GM19452 (cell line): ENCODE data around the gene KRTAP10-3.
"Not testable (repeated sequence)": the region's sequence is repeated elsewhere in the genome, so short reads cannot be mapped to it uniquely, and the experiment has no call there.

Source experiments
- ATAC-seq: cut with Tn5 transposase; IDR thresholded peaks from one replicate; pipeline ENCODE4 v1.9.1; 2021; ENCODE audit not compliant: unreplicated experiment

Gene KRTAP10-3

DNA sequence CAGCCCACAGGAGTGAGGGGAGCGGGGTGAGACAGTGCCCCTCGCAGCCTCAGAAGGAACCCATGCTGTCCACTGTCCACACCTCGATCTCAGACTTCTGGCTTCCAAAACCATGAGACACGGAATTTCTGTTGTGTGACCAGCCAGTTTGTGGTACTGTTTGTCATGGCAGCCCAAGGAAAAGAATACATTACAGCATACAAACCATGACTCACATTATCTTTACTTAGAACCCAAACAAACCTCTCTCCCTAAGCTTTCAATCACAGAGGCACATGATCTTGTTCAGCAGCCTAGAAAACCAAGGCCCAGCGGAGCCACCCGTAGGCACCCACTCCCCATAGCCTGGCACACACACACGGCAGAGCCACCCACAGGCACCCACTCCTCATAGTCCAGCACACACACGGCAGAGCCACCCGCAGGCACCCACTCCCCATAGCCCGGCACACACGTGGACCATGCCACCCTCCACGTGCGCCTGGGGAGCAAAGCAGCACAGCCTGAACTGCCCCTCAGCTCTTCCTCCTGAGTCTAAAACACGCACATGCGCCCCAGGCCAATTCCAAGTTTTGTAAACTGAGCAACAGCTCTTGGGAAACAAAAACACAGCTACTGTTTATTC is 14.5 kb upstream of the KRTAP10-3 start:
- ATAC-seq: no peak

DNA sequence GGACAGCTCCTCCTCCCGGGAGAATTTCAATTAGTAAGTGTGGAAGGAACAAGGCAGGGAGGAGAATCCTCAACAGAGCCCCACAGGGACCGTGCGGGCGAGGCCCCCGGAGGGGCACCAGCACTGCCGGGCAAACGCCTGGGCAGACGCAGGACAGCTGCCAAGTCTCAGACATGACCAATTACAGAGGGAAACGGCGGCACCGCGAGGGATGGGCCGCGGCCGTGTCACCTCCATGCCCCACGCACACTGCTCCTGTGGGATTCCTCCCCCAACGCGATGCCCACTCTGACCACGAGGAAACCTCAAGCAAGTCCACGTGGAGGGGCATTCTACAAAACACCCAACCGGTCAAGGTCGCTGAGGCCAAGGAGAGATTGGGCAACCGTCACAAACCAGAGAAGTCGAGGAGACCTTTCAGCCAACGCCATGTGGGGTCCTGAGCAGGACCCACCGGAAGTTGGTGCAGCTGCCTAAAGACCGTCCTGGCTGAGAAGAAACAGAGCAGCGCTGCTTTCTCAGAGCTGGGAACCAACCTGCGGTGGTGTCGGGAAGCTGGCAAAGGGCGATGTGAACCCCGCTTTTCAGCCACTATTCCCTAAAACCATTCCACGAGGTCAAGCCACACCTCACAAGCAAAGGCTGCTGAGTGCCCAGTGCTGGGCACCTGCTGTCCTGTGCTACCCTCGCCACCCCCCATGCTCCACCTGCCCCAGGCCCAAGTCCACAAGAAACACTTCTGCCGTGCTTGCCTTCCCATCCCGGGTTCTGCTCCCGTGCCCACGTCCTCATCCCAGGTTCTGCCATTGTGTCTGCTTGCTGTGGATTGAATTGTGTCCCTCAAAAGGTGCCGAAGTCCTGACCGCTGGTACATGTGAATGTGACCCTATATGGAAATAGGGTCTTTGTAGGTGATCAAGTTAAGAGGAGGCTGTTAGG is 13.5 kb upstream of the KRTAP10-3 start:
- ATAC-seq: no peak

DNA sequence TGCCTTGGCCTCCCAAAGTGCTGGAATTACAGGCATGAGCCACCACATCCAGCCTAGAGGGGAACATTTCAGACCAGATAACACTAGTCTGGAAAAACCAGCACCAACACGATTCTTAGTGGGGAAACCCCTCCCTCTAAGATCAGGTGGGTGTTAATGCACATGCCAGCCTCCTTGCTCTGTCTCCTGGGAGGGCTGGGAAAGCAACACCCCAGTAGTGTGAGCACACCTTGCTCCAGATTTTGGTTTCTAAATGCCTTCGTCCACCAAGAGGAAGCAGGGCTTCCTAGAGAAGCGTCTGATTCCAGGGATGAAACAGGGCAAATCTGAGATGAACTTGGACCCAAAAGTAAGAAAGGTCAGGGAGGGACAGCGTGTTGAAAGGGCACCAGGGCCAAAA is 12.7 kb upstream of the KRTAP10-3 start:
- no peak for ATAC-seq

DNA sequence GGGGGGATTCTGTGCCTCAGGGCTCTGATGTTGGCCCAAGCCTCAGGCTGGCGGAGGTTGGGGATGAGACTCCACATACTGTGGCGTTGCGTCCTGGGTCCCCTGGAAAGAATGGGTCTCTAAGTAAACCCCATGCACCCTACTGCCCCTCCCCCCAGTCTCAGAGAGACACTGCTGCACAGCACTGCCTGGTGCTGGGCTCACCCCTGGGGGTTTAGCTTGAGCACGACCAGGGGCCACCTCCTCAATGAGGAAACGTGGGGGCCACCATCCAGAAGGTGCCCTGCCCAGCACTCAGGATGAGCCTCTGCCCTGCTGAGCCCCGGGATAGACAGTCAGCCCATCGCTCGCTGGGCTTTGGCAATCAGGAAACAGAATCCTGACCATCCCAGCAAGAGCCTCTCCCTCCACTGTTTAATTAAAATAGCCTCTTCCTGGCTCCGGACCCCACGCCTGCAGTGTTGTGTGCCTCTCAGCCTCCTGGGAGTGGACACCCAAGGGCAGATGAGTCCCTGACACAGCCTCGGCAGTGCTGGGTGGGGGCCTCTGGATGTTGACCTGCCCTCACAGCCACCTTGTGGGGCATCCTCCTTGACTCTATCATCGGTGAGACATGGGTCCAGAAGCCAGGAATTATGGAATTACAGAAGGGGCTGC is 11.4 kb upstream of the KRTAP10-3 start:
- no peak for ATAC-seq

DNA sequence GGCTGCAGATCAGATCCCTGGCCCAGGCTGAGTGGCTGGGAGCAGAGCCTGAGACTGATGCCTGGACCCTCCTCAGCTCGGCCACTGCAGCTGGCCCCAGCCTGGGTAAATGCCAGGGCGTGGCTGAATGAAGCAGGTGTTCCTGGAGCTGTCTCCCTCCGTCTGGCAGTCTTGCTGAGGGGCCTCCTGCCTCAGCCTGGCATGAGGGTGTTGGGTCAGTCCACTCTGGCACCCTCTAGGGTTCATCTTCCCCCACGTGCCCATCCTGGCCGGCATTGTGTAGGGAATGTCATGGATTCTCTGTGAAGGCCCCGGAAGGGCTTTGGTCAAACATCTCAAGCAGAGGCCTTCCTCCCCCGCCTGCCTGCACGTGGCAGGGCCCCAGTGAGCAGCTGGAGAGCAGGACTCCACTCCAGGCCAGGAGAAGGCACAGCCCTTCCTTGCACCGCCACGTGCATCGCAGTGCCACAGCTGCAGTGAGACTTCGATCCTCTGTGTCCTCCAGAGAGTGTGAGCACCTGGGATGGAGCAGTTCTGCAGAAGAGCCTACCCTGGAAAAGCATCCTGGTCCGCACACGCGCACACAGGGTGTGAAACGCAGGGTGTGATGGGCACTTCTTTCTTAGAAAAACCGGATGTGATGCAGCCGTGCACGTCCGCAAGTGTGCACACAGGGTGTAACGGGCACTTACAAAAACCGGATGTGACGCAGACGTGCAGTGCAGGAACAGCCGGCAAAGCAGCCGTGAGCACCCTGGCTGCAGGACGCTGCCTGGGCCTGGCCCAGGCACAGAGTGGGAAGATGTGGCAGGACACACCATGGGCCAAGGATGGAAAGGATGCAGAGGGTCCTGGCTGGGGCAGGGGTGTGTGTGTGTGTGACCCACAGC is 10.3 kb upstream of the KRTAP10-3 start:
- no peak for ATAC-seq

DNA sequence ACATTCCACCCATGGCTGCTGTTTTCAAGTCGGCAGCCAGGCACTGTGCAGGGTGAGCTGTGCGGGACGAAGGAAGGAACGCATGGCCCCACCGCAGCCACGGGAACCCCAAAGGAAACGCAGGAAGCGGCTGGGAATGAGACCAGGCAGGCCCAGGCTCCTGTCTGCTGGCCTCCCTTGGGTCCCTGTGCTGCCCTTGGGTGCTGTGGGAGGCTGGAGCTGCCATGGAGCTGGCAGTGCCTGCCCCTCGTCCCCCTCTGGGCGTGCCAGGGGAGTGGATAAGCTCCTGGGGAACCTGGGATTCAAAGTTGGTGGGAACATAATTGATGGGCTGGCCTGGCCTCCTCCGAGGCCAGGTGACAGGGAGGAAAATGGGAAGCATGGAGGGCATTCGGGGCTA is 9.7 kb upstream of the KRTAP10-3 start:
- no peak for ATAC-seq

DNA sequence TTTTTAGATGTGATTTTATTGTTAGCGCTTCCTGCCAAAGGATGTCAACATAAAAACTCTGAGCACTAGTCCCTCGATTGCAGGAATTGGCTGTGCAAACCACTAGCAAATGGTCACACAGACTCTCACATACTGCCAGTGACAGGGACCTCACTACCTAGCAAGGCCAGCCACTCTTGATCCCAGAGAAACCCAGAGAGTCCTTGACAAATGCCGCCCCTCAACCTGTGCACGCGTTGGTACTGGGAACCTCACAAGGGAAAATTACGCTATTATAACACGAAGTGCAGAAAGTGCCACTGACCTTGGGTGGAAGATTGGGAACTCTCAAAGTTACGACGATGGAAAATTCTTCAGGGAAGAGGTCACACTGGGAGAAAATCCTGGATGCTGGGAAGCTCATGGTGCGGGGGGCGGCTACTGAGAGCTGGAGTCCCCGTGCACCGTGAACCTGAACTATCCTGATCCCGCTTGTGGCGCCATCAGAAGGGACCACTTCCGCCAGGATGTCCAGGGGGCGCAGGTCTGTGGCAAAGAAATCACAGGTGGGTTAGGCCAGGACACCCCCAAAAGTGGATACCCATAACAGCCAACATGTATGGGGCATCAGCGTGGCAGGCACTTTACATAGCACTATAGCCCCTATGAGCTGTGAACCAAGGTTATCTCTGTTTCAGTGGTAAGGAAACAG is 9.0 kb upstream of the KRTAP10-3 start:
- ATAC-seq: no peak

DNA sequence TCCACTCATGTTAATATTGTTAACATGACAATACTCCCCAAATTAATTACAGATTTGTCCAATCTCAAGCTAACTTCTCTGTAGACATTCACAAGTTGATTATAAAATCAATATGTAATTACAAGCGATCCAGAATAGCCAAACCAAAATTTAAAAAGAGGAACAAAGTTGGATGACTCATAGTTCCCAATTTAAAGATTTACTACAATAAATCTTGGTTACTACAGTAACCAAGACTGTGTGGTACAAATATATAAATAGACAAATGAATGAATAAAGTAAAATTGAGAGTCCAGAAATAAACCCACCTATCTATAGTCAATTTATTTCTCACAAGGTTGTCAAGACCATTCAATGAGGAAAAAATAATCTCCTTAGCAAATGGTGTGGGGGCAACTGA is 7.8 kb upstream of the KRTAP10-3 start:
- ATAC-seq: no peak

DNA sequence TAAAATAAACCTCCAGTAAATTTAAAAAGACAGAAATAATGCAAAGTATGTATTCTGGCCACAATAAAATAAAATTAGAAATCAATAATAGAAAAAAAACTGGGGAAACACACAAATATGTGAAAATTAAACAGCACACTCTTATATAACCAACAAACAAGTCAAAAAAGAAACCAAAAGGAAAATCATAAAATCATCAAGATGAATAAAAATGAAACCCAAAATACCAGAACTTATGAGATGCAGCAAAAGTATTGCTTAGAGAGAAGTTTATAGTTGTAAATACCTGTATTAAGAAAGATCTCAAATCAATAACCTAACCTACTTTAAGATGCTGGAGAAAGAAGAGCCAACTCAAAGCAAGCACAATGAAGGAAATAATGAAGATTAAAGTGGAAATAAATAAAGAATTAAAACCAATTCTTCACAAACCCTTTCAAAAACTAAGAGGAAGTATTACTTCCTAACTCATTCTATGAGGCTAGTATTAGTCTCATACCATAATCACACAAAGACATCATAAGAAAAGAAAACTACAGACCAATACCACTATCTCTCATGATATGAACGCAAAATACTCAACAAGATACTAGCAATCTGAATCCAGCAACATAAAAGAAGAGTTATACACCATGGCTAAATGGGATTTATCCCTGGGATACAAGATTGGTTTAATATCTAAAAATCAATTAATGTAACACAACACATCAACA is 6.4 kb upstream of the KRTAP10-3 start:
- ATAC-seq: no peak

DNA sequence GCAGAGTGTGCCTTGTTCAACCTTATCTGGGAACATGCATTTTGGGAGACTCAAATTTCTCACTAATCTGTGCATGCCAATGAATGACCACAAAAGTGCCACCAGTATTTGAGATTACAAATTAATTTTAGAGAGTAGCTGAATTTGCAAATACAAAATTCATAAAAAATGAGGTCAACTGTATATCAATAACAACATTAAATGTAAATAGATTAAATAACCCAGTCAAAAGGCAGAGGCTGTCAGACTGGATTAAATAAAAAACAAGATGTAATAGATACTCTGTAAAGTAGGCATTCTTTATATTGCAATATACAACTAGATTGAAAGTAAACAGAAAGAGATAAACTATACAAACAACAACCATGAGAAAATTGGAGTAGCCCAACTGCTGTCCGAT is 5.5 kb upstream of the KRTAP10-3 start:
- no peak for ATAC-seq

DNA sequence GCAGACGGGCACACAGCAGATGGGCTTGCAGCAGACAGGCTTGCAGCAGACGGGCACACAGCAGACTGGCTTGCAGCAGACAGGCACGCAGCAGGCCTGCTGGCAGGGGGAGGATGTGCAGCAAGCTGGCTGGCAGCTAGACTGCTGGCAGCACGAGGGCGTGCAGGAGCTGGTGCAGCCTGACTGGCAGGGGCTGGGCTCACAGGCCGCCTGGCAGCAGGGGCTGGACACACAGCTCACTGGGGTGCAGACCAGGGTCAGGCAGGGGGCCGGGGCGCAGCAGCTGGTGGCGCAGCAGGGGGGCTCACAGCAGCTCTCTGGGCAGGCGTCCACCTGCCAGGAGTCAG is 293 bp downstream of the KRTAP10-3 start:
- not testable (repeated sequence) for ATAC-seq

DNA sequence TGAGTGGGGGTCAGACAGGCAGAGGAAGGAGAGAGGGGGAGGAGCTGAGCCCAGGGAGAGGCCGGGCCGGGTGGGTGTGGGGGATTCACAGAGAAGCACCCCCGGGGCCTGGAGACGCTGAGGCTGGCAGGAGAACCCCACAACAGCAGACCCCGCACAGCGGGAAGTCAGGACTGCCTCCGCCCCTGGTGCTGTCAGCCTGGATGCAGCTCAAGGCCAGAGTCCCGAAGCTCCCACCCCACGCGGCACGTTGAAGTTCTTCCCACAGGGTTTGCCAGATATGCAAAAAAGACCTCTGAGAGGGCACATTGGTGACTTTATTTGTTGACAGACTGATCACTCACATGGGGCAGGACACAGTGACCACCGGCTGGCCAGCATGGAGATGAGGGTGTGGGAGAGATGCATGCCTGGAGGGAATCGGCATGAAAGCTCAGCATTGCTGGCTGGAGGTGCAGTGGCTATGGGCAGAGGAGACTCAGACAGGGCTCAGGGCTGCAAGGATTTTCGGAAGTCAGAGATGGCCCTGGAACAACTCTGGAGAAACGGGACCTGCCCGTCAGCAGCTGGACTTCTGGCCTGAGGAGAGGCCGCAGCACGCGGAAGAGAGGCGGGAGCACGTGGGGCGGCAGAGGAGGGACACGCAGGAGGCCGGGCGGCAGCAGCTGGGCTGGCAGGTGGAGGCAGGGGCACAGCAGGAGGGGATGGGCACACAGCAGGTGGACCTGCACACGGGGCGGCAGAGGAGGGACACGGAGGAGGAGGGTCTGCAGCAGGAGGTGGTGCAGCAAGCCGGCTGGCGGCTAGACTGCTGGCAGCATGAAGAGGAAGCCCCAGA is 885 bp downstream of the KRTAP10-3 start:
- ATAC-seq: no peak

DNA sequence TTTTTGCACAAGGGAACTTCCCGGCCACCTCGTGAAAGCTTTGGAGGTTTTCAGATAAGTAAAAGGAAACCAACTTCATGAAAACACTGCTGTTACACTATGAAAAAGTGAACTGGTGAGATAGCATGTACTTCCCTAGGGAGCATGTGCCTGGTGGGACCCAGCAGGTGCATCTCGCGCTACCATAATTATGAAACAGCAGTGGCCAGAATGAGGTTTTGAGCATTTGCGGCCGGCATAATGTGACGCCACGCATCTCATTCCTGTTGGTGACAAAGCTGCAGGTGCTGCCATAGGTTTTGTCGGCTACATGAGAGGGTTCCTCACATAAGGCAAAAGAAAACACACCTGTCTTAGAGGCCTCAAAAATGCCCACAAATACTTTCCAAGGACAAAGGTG is 1.7 kb downstream of the KRTAP10-3 start:
- no peak for ATAC-seq

DNA sequence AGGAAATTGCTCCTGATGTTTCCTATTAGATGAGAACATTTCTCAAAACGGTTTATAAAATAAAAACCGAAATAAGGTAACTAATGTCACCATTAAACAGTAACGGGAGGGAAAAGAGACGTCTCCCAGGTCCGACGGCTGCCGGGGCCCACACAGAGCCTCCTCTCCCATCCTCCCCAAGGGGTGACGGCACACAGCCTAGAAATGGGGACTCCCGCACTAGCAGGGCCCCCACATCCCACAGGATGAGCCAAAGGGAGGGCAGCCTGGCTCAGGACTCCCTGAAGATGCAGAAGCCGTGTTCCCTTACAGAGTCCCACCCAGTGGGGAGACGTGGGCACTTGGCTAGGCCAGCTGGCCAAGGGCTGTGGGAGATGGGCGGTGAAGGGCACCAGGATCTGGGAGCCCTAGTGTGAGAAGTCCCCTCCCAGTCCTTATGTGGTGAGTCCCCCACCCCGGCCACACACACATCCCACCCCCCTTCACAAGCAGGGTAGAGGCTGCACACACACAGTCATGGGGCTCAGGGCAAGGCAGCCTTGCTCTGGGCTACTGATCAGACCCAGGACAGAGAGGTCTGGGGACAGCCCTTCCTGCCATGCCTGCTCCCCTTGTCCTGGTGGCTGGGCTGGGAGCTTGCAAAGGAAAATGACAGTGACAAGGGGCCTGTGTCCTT is 3.3 kb downstream of the KRTAP10-3 start:
- ATAC-seq: no peak

DNA sequence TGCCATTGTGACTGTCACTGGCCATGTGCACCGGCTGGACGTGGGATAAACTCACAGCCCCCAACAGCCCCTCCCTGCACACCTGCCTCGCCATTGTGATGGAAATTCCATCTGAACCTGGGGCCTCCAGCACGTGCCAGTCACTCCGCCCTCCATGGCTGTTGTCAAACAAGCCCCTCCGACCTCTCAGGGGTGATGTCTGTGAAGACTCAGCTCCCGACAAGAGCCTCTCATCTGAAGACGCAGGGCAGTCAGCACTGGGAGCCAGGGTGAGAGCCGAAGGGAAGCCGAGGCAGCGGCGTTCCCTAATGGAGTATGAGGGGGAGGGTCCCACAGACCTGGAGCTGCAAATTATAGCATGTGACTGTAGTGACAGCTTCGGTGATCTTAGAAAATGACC is 5.9 kb downstream of the KRTAP10-3 start:
- no peak for ATAC-seq

DNA sequence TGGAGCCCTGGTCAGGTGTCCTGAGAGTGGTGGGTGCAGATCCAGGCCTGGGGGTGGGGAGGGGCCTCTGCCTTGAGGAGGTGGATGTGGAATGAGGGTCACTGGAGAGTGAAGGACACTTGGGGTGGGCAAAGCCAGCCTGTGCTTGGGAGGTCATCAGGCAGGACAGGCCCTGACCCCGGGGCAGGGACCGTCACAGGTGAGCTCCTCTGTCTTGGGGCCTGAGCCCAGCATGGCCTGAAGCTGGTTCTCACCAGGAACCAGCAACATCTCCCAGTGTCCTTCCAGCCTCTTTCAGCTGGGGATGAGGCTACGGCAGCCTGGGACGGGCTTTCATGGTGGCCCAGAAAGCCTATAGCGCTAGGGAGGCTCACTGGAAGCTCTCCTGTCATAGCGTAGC is 6.5 kb downstream of the KRTAP10-3 start:
- no peak for ATAC-seq

DNA sequence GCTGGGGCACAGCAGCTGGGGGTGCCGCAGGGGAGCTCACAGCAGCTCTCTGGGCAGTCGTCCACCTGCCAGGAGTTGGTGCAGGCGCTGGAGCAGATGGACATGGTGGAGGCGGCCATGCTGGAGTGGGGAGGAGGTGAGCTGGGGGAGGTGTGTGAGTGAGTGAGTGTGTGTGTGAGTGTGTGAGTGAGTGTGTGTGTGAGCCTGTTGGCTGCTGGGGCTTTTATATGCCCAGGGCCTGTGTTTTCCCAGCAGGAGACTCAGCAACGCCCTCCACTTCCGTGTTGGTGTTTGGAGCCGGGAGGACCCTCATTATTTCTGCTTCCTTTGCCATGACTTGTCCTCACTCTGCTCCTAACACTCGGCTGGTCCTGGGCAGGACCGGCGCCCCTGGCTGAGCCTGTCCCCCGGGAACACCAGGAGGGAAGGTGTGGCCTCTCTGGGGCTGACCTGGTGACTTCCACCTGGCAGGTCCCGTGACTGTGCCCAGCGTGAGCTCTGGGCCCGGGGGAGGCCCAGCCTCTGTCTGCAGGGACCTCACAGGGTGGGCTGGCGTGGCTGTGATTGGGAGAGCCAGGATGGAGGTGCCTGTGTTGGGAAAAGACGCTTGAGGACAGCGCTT is 7.1 kb downstream of the KRTAP10-3 start, which contains the start of gene KRTAP10-2:
TSS of gene KRTAP10-2 (minus strand) at position 166 of the 622 bp plus-strand sequence. CDS start at position 119, 47 bp downstream.
- ATAC-seq: no peak

DNA sequence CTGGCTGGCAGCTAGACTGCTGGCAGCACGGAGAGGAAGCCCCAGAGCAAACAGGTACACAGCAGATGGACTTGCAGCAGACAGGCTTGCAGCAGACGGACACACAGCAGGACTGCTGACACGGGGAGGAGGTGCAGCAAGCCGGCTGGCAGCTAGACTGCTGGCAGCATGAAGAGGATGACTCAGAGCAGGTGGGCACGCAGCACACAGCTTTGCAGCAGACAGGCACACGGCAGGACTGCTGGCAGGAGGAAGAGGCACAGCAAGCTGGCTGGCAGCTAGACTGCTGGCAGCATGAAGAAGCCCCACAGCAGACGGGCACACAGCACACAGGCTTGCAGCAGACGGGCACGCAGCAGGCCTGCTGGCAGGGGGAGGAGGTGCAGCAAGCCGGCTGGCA is 7.8 kb downstream of the KRTAP10-3 start:
- no peak for ATAC-seq
